HG03139 (cell line): ENCODE measurements around the gene GOLM1.
"Not testable (repeated sequence)": the region's sequence is repeated elsewhere in the genome, so short reads cannot be mapped to it uniquely, and the experiment has no call there.

Experiments used
- ATAC-seq: cut with Tn5 transposase; IDR thresholded peaks from one replicate; pipeline ENCODE4 v1.9.1; 2021; ENCODE audit not compliant: unreplicated experiment

The GOLM1 gene, protein sequence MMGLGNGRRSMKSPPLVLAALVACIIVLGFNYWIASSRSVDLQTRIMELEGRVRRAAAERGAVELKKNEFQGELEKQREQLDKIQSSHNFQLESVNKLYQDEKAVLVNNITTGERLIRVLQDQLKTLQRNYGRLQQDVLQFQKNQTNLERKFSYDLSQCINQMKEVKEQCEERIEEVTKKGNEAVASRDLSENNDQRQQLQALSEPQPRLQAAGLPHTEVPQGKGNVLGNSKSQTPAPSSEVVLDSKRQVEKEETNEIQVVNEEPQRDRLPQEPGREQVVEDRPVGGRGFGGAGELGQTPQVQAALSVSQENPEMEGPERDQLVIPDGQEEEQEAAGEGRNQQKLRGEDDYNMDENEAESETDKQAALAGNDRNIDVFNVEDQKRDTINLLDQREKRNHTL

DNA sequence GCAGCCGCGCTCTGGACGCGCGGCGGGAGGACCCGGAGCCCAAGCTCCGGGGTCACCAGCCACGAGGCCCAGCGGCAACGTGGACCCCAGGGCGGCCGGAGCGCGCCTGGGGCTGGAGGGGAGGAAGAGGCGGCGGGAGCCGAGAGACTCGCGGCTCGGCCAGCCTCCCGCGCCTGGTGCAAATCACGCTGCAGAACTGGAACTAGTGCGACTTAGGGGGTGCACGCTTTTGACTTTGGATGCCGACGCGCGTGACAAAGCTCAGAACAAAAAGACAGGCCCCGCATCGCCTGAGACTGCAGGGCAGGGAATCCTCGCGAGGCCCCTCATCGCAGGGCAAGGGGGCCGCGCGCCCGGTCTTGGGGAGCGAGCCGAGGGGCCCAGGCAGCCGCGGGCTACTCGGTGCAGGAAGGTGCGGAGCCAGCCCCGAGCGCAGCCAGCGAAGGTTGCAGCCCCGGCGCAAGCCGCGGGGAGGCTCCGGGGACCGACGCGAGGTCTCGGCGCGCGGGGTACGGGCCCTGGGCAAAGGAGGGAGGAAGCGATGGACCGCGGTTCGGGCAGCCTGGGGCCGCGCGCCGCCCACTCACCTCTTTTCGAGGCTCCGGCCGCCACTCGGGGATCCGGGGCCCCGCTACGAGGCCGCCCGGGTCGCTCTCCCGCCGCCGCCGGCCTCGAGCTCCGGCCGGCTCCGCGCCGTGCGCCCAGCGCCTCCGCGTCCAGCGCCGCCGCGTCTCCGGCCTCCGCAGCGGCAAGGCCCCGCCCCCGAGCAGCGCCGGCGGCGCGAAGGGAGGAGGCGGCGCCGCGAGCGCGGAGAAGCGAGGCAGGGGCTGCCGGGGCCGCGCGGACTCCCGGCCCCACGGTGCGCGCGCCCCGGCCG, at the start of gene GOLM1:
Gene GOLM1, minus strand, starts transcription at position 735 of the 877 bp plus-strand sequence. CDS start 20,238 bp downstream, outside the sequence.
- peak; percentile 73 for ATAC-seq

GRCh38 chr9:86146671-86147070, 47.3 kb upstream of the GOLM1 start:
- not testable (repeated sequence) for ATAC-seq

DNA sequence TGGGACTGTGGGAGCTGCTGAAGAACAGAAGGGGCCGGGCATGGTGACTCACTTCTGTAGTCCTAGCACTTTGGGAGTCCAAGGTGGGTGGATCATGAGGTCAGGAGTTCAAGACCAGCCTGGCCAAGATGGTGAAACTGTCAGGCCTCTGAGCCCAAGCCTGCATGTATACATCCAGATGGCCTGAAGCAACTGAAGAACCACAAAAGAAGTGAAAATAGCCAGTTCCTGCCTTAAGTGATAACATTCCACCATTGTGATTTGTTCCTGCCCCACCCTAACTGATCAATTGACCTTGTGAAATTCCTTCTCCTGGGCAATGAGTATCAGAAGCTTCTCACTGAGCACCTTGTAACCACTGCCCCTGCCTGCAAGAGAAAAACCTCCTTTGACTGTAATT, 46.6 kb upstream of the GOLM1 start:
- ATAC-seq: not testable (repeated sequence)

DNA sequence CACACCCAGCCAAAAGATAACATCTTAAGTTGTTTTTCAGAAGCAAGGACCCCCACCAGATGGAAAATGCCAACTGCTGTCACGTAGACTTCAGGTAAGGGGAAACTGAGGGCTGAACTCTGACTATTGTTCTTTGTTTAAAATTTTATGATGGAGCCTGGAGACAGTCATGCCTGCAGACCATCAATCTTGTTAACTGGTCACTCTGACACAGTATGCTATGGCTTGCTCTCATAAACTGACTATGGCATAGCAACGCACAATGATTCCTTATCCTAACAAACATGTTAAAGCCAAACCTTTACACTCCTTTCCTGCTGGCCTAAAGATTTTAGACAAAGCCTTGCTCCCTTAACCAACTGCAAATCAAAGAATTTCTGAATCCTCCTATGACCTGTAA, 43.6 kb upstream of the GOLM1 start:
- ATAC-seq: no peak

DNA sequence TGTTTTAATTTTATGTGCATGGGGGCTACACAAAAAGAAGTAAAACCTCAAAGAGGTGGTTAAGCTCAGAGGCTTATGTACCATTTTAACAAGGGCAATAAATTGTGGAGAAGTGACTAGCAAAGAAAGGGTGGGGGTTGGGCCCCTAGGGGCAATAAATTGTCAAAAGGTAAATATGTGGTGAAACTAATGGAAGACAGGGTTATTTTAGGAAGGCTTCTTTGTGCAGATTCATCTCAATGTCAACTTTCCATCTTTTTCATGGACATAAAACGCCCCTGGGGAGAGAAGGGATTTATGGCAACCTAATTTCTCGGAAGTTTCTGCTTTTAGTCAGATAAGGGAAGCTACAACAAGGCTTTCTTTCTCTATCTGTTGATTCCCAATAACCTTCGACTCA, 42.5 kb upstream of the GOLM1 start:
- no peak for ATAC-seq

DNA sequence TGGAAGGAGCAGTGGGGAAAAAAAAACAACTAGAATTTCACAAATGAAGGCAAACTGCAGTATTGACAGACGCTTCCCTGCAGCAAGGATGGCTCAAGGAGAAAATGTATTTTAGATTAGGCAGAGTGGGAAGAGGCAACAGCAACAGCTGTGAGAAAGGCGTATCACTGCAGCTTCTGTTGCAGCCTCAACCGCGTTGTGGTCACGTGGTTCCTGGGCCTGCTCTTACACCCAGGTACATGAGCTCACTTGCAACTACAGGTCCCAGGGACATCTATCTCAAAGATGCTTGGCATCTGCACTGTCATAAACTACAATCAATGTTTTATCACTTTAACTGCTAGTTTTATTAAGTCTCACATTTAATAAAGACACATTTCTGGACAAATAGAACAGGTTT, 36.0 kb upstream of the GOLM1 start:
- no peak for ATAC-seq

DNA sequence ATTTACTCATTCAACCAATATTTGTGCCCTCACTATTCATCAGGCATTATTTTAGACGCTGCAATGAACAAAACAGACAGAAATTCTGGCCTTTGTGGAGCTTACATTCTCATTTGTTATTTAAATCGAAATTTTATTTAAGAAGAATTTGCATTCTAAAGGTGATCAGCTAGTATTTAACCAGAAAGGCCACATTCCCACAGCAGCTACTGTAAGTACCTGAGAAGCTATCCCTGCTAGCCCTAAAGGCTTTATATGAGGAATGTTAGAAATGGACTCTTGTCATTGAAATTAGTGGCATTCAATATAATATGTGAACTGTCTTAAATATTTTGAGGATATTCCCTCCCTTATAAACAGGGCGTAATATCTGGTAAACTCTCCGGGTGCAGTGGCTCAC, 35.0 kb upstream of the GOLM1 start:
- no peak for ATAC-seq

DNA sequence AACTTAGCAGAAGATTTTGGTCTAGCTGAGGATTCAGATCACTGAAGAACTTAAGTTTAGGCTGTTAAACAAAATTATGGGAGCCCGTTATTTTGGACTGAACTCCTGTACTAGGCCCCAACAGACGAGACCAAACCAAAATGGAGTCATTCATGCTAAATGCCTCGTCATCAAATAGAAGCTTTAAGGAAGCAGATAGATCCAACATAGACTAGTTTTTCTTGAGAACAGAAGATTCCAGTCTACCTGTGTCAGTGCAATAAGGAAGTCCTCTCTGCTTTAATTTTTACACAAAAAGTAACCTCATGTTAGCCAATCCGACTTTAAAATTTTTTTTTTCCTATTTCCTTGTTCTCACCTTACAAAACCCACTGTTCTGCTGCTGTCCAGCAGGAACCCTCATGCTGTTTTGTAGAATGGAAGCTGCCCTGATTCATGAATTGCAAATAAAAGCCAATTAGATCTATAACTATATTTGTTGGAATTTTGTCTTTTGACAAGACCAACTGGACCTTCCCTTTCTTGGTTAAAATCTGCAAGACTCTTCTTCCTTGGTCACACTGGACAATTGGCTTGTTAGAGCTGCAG, 29.0 kb upstream of the GOLM1 start:
- no peak for ATAC-seq

- ATAC-seq: no peak
Observed at GRCh38 chr9:86126998-86127972, 27.9 kb upstream of the GOLM1 start.

GRCh38 chr9:86122311-86122710, 23.0 kb upstream of the GOLM1 start:
- no peak for ATAC-seq

DNA sequence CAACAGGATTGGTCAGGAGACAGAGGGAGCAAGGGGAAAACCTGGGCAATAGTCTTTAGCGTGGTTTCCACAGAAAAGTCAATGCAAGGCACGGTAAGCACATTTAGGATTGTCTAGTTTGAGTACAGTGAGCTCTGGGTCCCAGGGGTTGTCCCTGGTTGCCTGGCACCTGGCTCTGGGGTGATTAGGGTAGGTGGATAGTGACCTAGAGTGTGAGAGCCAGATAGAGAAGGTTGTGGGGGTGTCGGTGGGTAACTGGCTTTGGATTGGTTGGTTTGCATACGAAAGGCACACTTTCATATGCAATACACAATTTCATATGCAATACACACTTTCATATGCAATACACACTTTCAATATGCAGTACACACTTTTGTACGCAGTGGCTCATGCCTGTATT, 20.1 kb upstream of the GOLM1 start:
- no peak for ATAC-seq

DNA sequence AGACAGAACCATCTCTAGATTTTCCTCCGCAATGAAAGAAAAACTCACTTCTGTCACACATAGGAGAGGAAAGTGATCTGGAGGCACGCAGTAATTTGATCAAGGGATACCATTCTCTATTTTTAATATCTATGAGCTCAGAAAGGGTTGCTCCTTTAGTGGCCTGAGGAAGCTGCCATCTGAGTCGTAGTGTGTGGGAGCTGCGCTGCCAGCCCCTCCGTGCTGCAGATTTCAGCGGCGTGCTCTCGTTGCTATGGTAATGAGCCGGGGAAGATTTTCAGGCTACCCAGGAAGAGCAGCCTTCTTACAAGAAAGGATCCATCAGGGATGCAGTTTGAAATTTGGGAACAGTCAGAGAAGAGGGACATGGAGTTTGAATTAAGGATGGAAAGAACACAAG, 17.1 kb upstream of the GOLM1 start:
- ATAC-seq: no peak

DNA sequence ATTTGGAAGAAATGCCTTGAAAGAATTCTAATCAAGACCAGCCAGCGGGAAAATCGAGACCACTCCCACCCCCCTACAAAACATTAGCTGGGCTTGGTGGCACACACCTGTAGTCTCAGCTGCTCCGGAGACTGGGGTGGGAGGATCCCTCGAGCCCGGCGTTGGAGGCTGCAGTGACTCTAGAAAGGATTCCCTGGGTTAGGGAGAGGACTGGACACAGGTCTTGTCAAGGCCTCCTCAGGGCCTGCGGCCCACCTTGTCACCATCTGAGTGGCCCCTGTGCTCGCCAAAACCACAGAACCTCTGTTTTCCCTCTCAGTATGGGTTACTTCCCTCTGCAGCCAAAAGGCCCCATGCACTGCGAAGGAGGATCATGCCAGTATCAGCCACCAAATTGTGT, 16.5 kb upstream of the GOLM1 start:
- no peak for ATAC-seq

DNA sequence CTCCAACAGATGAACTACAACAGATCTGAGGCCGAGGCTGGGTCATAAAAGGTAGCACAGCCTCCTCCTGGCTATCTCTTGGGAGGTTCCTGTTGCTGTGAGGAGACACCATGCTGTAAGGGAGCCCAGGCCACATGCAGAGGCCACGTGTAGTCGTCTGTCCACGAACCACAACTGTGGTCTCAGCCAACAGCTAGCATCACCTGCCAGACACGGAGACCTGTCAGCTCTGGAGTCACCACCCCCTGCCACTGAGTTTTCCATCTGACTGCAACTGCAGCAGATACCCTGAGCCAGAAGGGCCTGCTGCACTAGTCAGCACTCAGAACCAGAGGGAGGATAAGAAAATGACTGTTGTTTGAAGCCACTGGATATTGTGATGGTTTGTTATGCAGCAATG, 12.7 kb upstream of the GOLM1 start:
- ATAC-seq: no peak

- ATAC-seq: no peak
Observed at GRCh38 chr9:86102626-86103025, 3.3 kb upstream of the GOLM1 start.

DNA sequence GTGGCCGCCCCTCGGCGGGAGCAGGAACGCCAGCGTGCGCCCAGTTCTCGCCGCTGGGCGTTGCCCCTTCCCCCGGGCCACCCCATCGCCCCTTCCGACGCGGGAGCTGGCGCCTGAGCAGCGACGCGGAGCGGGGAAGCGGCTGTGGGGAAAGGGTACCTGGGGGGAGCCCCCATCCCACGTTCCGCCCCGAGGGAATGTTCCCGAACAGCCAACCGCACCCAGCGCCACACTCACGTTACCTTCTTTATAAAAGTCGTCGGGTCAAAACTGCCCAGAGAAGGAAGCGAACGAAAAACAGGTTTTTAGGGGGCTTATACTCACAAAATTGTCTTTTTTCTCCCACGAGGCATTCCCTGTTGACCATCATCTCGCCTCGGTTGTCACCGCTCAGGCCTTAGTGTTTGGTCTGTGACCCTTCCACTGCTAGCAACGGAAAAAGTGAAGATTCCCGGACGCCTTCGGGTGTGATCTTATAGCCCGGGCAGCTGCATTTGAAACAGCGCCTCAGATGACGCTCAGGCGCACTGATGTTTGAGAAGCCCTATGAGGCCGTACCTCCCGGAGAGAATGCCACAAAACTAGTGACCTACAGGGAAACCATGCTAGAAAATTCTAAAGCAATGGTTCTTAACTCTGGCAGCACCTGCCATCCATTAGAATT, 475 bp upstream of the GOLM1 start:
- peak; percentile 4 for ATAC-seq

GRCh38 chr9:86097510-86098224, 1.7 kb downstream of the GOLM1 start:
- no peak for ATAC-seq

DNA sequence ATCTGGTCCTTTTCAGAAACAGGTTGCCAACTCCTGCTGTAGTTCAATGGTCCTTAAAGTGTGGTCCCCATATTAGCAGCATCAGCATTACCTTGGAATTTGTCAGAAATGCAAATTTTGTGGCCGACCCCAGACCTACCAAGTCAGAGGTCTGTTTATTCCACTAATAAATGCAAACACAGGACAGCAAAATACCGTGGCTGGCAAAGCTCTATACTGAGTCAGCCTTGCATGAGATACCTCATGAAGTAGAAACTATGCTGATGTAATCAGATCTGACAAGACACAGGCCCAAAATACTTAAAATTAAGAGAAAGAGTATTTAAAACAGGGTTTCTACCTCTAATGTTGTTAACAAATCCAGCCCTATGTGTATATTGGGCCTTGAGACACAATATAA, 3.0 kb downstream of the GOLM1 start:
- ATAC-seq: no peak

DNA sequence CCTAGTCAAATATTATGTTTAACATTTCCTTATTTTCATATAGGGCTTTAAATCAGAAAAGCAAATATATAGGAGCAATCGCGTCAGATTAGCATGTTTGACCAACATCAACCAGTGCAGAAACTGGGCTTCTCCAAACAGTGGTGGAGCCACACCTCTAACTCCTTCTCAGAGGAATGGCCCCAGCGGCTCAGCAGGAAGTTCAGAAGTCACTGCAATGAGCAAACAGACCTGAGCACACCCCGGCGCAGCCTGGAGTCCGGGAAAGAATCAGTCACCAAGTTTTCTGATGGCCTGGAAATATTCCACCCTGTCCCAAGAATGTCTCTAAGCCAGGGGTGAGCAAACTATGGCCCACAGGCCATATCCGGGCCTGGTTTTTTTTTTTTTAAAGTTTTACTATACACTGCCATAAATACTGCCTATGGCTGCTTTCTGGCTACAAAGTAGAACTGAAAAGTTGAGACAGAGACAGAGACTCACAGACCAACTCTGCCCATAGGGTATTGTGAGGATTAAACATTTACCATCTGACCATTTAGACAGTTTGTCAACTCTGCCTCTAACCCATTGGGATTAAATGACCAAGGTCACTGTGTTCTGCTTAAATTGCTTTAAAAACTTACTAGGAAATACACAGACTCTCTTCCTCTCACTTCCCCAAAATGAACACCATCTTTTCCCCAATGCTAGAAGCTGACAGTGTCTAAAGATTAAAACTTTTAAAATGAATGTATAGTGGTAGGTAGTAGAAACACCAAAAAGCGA, 5.4 kb downstream of the GOLM1 start:
- peak; percentile 61 for ATAC-seq
